Nephron (organoid): Measurements from ENCODE around the gene PIGU.

ENCODE experiments used
- H3K27ac Mint-ChIP-seq, 3 experiments: 2 replicates each; pipeline ENCODE4 v1.8.0; 2020; ENCODE audit warnings: mixed read lengths in 3 of 3, mild to moderate bottlenecking in 2 of 3, moderate library complexity in 1 of 3
- H3K27me3 Mint-ChIP-seq: 2 replicates; pipeline ENCODE4 v1.8.0; 2021; ENCODE audit warnings: low read depth, mild to moderate bottlenecking, moderate library complexity, mixed read lengths
- H3K36me3 Mint-ChIP-seq: 2 replicates; pipeline ENCODE4 v1.8.0; 2020; ENCODE audit warnings: low read depth, mixed read lengths
- H3K4me1 Mint-ChIP-seq: 2 replicates; pipeline ENCODE4 v1.8.0; 2020; ENCODE audit warnings: mixed read lengths
- H3K4me3 Mint-ChIP-seq, 3 experiments: 2 replicates each; pipeline ENCODE4 v1.8.0; 2020; ENCODE audit warnings: mild to moderate bottlenecking in 3 of 3, mixed read lengths in 3 of 3, moderate library complexity in 2 of 3
- H3K9me3 Mint-ChIP-seq: 2 replicates; pipeline ENCODE4 v1.8.0; 2020; ENCODE audit warnings: mixed read lengths
- TF ChIP-seq, protein P1 (sequence below), 3 experiments: fragments of 200-600 bp; sonication (generic); IDR thresholded peaks; one replicate each; pipeline ENCODE4 v1.5.0; 2021; ENCODE audit warnings: antibody characterized with exemption in 3 of 3; ENCODE audit not compliant: unreplicated experiment in 3 of 3

Gene PIGU

DNA sequence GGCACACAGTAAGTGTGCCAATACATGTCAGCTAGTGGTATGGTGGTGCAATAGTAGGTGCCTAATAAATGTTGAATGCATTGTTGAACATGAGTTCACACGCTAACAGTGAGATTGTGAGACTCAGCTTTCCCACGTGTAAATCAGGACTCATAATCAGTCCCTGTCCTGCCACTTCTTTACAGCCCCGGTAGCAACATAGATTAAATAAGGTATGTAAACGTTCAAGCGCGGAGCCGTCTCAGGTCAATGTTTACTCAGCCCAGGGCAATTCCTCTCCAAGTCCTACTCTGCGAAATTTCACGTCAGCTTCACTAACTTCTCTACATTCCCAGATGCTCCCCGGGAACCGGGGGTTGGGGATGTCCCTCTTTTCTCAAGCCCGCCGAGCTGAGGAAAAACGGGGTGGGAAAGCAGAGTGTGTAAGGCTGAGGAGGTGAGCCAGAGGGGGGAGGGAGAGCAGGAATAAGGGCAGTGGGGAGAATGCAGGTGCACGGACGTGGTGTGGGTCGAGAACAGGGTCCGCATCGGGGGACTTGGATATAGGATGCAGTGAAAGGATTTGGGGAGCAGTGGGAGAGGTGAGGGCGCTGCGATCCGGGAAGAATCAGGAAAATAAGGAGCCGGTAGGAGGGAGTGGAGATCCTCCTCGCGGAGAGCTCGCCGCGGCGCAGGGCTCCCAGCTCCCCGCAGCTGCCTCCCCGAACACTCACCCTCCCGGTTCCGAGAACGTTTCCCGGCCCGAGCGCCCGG, 26.7 kb upstream of the PIGU start:
- TF ChIP-seq, protein P1, sequence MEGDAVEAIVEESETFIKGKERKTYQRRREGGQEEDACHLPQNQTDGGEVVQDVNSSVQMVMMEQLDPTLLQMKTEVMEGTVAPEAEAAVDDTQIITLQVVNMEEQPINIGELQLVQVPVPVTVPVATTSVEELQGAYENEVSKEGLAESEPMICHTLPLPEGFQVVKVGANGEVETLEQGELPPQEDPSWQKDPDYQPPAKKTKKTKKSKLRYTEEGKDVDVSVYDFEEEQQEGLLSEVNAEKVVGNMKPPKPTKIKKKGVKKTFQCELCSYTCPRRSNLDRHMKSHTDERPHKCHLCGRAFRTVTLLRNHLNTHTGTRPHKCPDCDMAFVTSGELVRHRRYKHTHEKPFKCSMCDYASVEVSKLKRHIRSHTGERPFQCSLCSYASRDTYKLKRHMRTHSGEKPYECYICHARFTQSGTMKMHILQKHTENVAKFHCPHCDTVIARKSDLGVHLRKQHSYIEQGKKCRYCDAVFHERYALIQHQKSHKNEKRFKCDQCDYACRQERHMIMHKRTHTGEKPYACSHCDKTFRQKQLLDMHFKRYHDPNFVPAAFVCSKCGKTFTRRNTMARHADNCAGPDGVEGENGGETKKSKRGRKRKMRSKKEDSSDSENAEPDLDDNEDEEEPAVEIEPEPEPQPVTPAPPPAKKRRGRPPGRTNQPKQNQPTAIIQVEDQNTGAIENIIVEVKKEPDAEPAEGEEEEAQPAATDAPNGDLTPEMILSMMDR (IDR thresholded peaks at IDR 0.05; ENCODE audit: unreplicated experiment in 3 of 3) = no peak
- no peaks in the 10 kb centered on the region for H3K9me3 Mint-ChIP-seq
- peak overlapping the region; percentile 93 to 99 (median 94) for H3K4me3 Mint-ChIP-seq

DNA sequence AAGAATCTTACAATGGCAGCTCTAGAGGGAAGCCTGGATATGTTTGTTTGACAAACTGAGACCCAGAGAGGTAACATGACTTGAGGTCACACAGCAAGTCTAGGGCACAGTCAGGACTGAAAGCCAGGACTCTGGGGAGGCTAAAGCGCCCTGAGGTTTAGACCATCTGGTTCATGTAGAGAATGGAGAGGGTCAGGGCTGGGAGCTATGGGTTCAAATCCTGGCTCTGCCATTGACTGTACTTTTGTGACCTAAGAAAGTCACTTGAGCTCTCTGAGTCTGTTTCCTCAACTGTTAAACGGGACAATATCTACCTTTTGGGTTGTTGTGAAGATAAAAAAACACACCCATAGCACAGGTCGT, 26.1 kb upstream of the PIGU start:
- peaks cover 17% of the 10 kb centered on the region for H3K4me1 Mint-ChIP-seq
- no peaks in the 10 kb centered on the region for H3K36me3 Mint-ChIP-seq
- TF ChIP-seq, protein P1 (IDR thresholded peaks at IDR 0.05; ENCODE audit: unreplicated experiment in 3 of 3) = no peak
- H3K4me3 Mint-ChIP-seq = peak overlapping the region; percentile 93 to 99 (median 94)
- peaks cover 21% of the 10 kb centered on the region for H3K27me3 Mint-ChIP-seq
- peak overlapping the region; percentile 56 to 95 (median 76) for H3K27ac Mint-ChIP-seq
- H3K9me3 Mint-ChIP-seq = no peaks in the 10 kb centered on the region

More for the DNA sequence above, 26.7 kb upstream of the PIGU start:
- Mint-ChIP-seq H3K36me3 (no peaks in the 10 kb centered on the region), H3K27me3 (peaks cover 23% of the 10 kb centered on the region), H3K4me1 (peaks cover 22% of the 10 kb centered on the region), H3K27ac (peak overlapping the region; percentile 56 to 95 (median 76))

DNA sequence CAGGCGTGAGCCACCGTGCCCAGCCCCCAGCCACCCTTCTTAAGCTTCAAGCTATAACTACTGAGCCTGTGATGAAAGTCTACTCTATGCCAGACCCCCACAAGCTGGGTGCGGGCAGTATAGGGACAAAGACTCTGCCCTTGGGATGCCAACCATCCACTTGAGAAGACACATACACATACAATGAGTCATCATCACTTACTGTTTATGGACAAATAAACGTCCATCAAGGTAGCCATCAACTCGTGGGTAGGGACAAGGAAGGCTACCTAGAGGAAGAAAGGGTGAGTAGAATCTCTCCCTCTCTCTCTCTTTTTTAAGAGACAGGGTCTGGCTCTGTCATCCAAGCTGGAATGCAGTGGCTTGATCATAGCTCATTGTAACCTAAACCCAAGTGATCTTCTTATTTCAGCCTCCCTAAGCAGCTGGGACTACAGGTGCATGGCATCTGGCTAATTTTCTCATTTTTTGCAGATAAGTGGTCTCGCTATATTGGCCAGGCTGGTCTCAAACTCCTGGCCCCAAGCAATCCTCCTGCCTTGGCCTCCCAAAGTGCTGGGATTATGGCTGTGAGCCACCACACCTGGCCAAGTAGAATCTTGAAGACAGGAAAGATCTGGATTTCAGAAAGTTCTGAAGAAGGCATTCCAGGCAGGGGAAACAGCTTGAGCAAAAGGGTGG, 24.7 kb upstream of the PIGU start:
- H3K36me3 Mint-ChIP-seq = no peaks in the 10 kb centered on the region
- TF ChIP-seq, protein P1 (IDR thresholded peaks at IDR 0.05; ENCODE audit: unreplicated experiment in 3 of 3) = no peak
- H3K4me1 Mint-ChIP-seq = peaks cover 15% of the 10 kb centered on the region
- no peaks in the 10 kb centered on the region for H3K9me3 Mint-ChIP-seq
- peak overlapping the region; percentile 93 to 99 (median 94) for H3K4me3 Mint-ChIP-seq
- H3K27ac Mint-ChIP-seq = peak overlapping the region in 1 of 3 experiments; percentile 6
- peaks cover 25% of the 10 kb centered on the region for H3K27me3 Mint-ChIP-seq

DNA sequence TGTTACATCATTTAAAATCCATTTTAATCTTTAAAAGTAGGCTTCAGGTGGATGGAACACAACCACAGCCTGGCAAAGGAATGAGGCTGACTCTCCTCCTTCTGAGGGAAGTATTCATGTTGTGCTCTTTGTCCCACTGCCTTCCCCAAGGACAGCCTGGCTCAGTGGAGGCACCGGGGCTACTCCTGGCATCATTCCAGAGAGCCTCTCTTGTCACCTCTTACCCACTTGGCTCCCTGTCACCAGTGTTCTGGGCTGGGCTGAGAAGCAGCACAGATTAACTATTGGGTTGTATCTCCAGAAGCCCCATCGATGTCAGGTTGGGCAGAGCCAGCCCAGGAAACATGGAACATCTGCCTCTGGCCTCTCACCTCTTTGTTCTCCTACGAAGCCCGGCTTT, 16.5 kb upstream of the PIGU start:
- H3K36me3 Mint-ChIP-seq = no peaks in the 10 kb centered on the region
- H3K27me3 Mint-ChIP-seq = peaks cover 8% of the 10 kb centered on the region
- H3K4me3 Mint-ChIP-seq = no peak overlapping the region
- no peak overlapping the region for H3K27ac Mint-ChIP-seq
- H3K4me1 Mint-ChIP-seq = peaks cover 4% of the 10 kb centered on the region
- TF ChIP-seq, protein P1 (IDR thresholded peaks at IDR 0.05; ENCODE audit: unreplicated experiment in 3 of 3) = no peak
- H3K9me3 Mint-ChIP-seq = no peaks in the 10 kb centered on the region

DNA sequence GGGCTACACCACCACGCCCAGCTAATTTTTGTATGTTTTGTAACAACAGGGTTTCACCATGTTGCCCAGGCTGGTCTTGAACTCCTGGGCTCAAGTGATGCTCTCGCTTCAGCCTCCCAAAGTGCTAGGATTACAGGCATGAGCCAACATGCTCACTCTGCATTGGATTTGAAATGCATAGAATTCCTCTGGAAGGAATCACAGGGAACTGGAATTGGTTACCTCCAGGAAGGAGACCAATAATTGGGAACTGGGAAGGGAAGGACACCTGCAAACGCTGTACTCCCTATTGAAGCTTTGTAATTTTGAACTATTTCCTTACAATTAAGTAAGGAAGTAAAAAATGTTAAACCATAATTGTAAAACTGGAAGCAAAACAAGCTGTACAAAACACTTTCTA, 14.9 kb upstream of the PIGU start:
- Mint-ChIP-seq H3K27me3 (peaks cover 3% of the 10 kb centered on the region), H3K36me3 (no peaks in the 10 kb centered on the region), H3K27ac (no peak overlapping the region), H3K4me1 (peaks cover 4% of the 10 kb centered on the region), H3K4me3 (no peak overlapping the region), H3K9me3 (no peaks in the 10 kb centered on the region)
- TF ChIP-seq, protein P1 (IDR thresholded peaks at IDR 0.05; ENCODE audit: unreplicated experiment in 3 of 3) = no peak
